Kidney (tissue), 14 donors: ENCODE data around the gene LIPE. TPM values are rescaled to one million over a fixed set of nuclear protein-coding genes. Genes with fewer than 3 reads are reported as not detected.

ENCODE experiments used
- DNase-seq, 5 donors: peaks; one replicate each; pipeline ENCODE4 v3.0.0-alpha.2; 2013 to 2020
- FAIRE-seq: peaks from 2 replicates; lab custom pipeline; 2012; peaks lifted over from hg19 to GRCh38; lab: Jason Lieb, UNC
- H3K27ac ChIP-seq, 2 donors: one replicate each; pipeline ENCODE4 v1.7.0; 2013; ENCODE audit warnings: low read depth in 2 of 2, low read length in 2 of 2, inconsistent platforms in 1 of 2
- H3K27me3 ChIP-seq: one replicate; pipeline ENCODE4 v1.7.1; 2013; ENCODE audit warnings: low read length, inconsistent platforms; ENCODE audit not compliant: control insufficient read depth, insufficient read depth
- H3K36me3 ChIP-seq, 3 donors: one replicate each; pipeline versions ENCODE4 v1.7.0 to v1.7.1; 2013; ENCODE audit warnings: low read length in 3 of 3, control low read depth in 1 of 3, inconsistent platforms in 1 of 3; ENCODE audit not compliant: insufficient read depth in 3 of 3, control insufficient read depth in 2 of 3
- H3K4me1 ChIP-seq, 3 donors: one replicate each; pipeline versions ENCODE4 v1.7.0 to v1.7.1; 2013; ENCODE audit warnings: low read length in 3 of 3, inconsistent platforms in 1 of 3, low read depth in 1 of 3; ENCODE audit not compliant: control insufficient read depth in 2 of 3, insufficient read depth in 2 of 3
- H3K4me3 ChIP-seq, 3 donors: one replicate each; pipeline versions ENCODE4 v1.7.0 to v1.8.1; 2013; ENCODE audit warnings: low read length in 3 of 3, control low read depth in 1 of 3, inconsistent platforms in 1 of 3
- H3K9ac ChIP-seq, 3 donors: one replicate each; pipeline versions ENCODE4 v1.7.0 to v1.7.1; 2013; ENCODE audit warnings: low read length in 3 of 3, control low read depth in 1 of 3, inconsistent platforms in 1 of 3
- H3K9me3 ChIP-seq, 3 donors: one replicate each; pipeline versions ENCODE4 v1.7.0 to v1.7.1; 2013; ENCODE audit warnings: low read length in 3 of 3, control low read depth in 1 of 3, inconsistent platforms in 1 of 3; ENCODE audit not compliant: control insufficient read depth in 2 of 3, insufficient read depth in 1 of 3
- intact Hi-C: fragments of 100-400 bp; cut with DNase I; formaldehyde crosslinking; loops from one replicate; pipeline ENCODE4 v1.11.1; 2022
- polyA plus RNA-seq: library from polyadenylated mRNA; stranded (reverse); fragments of 350-450 nt; fragmentation: Illumina TruSeq; extraction: RNeasy Lipid Tissue Mini Kit (QIAGEN cat#74804); gene quantifications from one replicate; pipeline ENCODE4 v1.2.3, GENCODE V29; 2014; ENCODE audit warnings: low read depth, low replicate concordance; ENCODE audit not compliant: insufficient read depth
- total RNA-seq: library from RNA; stranded (reverse); fragmentation: NEBNext Ultra II Directional; extraction: Animal tissue kit (Norgen Biotek cat#: 25700); gene quantifications from one replicate; pipeline ENCODE4 v1.2.1, GENCODE V29; 2021
- TF ChIP-seq, protein P1 (sequence below): IDR thresholded peaks from 3 replicates; pipeline ENCODE4 v1.5.1; 2012; ENCODE audit warnings: mild to moderate bottlenecking, moderate library complexity, borderline replicate concordance; ENCODE audit not compliant: insufficient read depth; ENCODE audit errors: extremely low read depth
- donor health status: control.
- donor health status: control.
- donor health status: control.
- donor health status: control.
- donor health status: control.
- donor health status: DM: yes; HTN: yes; CAD: no.
- donor health status: Normal renal cell carcinoma (clear cell type).

LIPE gene
- total and polyA plus RNA-seq, 2 donors from 2014 or later: 8.9 to 9.9 TPM

DNA sequence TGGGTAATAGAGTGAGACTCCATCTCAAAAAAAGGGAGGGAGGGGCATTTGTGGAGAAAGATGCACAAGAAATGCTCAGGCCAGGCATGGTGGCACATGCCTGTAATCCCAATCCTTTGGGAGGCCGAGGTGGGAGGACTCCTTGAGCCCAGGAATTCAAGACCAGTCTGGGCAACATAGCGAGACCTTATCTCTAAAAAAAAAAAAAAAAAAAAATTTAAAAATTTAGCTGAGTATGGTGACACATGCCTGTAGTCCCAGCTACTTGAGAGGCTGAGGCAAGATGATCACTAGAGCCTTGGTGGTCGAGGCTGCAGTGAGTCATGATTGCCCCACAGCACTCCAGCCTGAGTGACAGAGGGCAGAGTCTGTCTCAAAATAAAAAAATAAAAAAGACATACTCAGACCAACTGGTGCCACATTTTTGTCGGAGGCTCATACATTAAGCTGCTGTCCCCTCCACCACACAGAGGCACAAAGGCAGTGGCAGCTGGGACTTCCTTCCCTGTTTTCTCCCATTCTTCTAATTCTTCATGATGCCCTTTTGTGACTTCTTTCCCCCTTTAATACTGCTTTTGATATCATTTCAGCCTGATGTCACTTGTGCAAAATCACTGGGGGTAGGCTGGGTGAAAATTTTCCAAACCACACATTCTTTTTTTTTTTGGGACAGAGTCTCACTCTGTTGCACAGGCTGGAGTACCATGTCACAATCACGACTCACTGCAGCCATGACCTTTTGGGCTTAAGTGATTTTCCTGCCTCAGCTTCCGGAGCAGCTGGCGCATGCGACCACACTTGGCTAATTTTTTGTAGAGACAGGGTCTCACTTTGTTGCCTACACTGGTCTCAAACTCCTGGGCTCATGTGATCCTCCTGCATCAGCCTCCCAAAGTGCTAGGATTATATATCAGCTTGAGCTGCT is 42.4 kb upstream of the LIPE start:
- H3K9me3 ChIP-seq: no peaks in the 10 kb centered on the region
- no peaks in the 10 kb centered on the region for H3K36me3 ChIP-seq
- FAIRE-seq: no peak
- no peak overlapping the region for H3K4me3 ChIP-seq
- no peak overlapping the region for H3K9ac ChIP-seq
- peaks cover 0 to 7% (median 0%) of the 10 kb centered on the region in 3 donors for H3K4me1 ChIP-seq
- no peaks in the 10 kb centered on the region for H3K27me3 ChIP-seq
- intact Hi-C loops: no loop called here
- DNase-seq: no peak
- TF ChIP-seq, protein P1, sequence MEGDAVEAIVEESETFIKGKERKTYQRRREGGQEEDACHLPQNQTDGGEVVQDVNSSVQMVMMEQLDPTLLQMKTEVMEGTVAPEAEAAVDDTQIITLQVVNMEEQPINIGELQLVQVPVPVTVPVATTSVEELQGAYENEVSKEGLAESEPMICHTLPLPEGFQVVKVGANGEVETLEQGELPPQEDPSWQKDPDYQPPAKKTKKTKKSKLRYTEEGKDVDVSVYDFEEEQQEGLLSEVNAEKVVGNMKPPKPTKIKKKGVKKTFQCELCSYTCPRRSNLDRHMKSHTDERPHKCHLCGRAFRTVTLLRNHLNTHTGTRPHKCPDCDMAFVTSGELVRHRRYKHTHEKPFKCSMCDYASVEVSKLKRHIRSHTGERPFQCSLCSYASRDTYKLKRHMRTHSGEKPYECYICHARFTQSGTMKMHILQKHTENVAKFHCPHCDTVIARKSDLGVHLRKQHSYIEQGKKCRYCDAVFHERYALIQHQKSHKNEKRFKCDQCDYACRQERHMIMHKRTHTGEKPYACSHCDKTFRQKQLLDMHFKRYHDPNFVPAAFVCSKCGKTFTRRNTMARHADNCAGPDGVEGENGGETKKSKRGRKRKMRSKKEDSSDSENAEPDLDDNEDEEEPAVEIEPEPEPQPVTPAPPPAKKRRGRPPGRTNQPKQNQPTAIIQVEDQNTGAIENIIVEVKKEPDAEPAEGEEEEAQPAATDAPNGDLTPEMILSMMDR: no peak
- no peak overlapping the region for H3K27ac ChIP-seq

DNA sequence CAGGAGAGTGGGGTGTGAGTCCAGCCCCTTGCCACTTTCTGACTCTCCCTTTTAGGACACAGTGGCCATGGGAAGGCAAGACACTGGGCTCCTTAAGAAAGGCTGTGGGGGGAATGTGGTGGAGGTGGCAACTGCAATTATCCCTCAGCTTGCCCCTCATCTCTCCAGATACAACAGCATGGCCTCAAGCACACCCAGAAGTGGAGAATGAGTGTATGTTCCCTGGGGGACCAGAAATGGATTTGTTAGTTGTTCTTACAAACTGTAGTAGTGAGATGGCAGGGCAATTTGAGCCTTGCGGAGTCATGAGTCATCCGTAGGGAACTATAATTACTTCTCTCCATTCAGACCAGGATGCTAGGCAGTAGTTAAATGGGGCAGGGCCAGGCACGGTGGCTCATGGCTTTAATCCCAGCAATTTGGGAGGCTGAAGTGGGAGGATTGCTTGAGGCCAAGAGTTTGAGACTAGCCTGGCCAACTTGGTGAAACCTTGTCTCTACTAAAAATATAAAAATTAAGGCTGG is 41.1 kb upstream of the LIPE start:
- Histone ChIP-seq H3K9ac (no peak overlapping the region), H3K27me3 (no peaks in the 10 kb centered on the region), H3K4me3 (no peak overlapping the region), H3K27ac (no peak overlapping the region), H3K4me1 (peaks cover 0 to 7% (median 0%) of the 10 kb centered on the region in 3 donors), H3K36me3 (no peaks in the 10 kb centered on the region), H3K9me3 (no peaks in the 10 kb centered on the region)
- TF ChIP-seq, protein P1: no peak
- FAIRE-seq: no peak
- DNase-seq: no peak
- intact Hi-C loops: no loop called here

DNA sequence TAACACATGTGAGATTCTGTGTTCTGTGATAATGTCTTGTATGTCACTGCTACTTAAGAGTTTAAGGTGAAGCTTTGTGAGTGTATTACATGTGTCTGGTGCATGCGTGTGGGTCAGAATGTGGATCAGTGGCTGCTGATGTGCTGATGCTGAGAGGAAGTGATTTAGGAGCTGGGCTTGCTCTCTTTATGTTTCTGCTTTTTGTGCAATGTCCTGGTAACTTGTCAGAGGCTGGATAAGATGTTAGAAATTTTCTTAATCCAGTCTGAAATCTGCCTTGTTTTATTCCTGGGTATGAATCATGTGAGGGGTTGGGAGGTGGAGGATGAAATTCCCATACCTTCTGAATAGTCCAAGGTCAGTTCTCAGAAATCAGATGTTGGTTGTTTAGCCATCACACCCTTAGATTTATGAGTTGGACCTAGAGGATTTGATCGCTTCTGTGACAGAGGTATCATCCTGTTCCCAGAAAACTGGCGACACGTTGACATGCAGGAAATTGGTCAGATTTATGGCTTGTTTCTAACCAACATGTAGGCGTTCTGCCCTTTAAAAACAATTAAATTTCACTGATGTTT is 40.1 kb upstream of the LIPE start:
- Histone ChIP-seq H3K27ac (peak overlapping the region in 1 of 2 donors; percentile 14), H3K27me3 (no peaks in the 10 kb centered on the region), H3K36me3 (no peaks in the 10 kb centered on the region), H3K4me1 (peaks cover 0 to 7% (median 0%) of the 10 kb centered on the region in 3 donors), H3K9ac (no peak overlapping the region), H3K4me3 (no peak overlapping the region), H3K9me3 (no peaks in the 10 kb centered on the region)
- TF ChIP-seq, protein P1: no peak
- FAIRE-seq (no peak), DNase-seq (peak in 2 of 5 donors; percentile 27 to 55)
- intact Hi-C loops: no loop called here
